Fibroblast of the conjunctiva (primary cell): ENCODE data around the gene C1S.

Experiments
- DNase-seq: peaks from one replicate; pipeline ENCODE4 v3.0.0-alpha.2; 2010; ENCODE audit warnings: low read depth

The C1S gene

GRCh38 chr12:7075939-7076338 lies 15.4 kb downstream of the C1S start:
- peak; percentile 46 for DNase-seq

DNA sequence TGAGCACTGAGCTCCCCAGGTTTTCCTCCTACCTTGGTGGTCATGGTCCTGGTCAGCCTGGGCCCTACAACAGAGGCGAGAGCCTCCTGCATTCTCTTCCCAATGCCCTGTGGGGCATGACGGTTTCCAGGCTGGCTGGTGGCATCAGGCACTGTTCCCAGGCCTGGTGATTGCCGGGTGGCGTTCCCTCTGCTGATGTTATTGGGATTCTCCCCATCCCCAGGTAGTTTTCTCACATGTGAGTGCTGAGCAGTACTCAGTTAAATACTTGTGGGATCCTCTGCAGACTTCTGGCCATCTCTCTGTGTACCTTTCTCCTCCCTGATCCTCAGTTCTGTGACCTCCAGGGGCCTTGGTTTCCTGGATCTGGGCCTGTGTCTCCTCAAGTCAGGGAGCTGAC lies 16.0 kb downstream of the C1S start:
- DNase-seq: no peak

GRCh38 chr12:7078163-7078562 lies 17.6 kb downstream of the C1S start:
- DNase-seq: no peak

GRCh38 chr12:7079826-7080125 lies 19.3 kb downstream of the C1S start:
- DNase-seq: peak; percentile 31

GRCh38 chr12:7081037-7081436 lies 20.5 kb downstream of the C1S start:
- no peak for DNase-seq

GRCh38 chr12:7083125-7083524 lies 22.6 kb downstream of the C1S start:
- no peak for DNase-seq

DNA sequence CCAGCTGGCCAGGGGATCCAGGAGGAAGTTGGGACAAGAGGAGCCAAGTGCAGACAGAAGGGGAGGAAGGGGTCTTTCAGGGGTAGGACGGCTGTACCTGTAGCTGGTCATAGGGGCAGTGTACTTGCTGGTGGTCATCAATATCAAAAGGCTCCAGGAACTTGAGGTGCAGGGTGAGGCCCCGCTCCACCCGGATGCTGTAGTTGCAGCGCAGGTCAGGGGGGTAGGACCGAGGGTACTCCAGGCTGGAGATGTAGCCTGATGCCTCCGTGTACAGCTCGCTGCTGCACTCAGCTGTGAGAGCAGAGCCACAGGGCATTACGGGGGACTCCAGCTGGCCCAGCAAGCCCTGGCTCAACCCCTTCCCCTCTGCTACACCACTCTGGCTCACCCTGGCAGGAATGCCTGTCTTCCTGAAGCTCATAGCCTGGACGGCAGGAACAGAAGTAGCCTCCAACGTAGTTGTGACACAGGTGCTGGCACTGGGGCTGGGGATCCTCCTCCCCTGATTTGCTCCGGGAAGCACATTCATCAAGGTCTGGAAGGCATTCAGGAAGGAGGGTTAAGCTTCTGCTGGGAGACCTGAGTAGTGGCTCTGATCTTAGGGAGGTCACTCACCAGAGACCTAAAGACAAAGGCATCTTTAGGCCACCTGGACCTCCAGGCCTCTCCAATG lies 28.8 kb downstream of the C1S start:
- DNase-seq: no peak

- DNase-seq: no peak
These were observed 29.9 kb downstream of the C1S start for GRCh38 chr12:7090222-7090998.

DNA sequence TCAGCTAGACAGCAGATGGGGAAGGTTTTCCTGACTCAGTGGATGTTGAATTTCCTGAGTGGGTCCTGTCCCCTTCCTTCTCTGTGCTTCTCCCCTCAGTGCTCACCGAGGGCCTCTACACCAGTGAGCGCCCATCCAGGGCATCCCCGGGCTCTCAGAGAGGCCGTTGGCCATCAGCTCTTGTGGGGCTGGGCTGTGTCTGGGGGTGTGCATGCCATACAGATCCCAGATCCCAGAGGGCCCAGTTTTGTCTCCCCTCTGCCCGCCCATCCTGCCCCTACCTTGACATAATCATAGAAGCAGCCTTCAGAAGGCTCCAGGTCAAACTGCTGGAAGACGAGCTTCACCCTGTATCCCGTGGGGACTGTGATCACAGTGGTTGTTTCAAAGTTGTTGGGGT lies 30.7 kb downstream of the C1S start:
- DNase-seq: no peak

DNA sequence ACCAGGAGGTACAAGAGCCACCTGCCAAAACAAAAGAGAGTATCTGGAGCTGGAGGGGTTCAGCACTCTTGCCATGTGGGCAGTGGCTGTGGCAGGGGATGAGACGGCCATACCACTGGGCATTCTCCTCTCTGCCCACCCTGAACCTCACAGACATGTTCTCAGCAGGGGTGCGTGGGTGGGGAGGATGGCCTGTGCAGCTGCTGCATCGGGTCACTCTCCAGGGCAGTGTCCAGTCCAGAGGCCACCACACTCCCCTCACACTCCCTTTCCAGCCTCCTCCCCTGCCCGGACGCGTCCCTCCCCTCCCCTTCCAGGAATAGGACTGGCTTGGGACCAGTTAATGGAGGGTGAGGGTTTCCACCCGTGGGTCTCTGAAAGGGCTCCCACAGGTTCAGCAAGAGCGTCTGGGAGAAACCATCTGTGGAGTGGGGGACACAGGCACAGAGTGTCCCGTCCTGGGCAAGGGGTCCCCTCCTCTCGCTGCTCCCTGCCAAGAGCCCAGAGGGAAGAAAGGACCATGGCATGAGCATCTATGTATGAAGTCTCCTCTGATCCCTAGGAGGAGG lies 31.2 kb downstream of the C1S start:
- no peak for DNase-seq

DNA sequence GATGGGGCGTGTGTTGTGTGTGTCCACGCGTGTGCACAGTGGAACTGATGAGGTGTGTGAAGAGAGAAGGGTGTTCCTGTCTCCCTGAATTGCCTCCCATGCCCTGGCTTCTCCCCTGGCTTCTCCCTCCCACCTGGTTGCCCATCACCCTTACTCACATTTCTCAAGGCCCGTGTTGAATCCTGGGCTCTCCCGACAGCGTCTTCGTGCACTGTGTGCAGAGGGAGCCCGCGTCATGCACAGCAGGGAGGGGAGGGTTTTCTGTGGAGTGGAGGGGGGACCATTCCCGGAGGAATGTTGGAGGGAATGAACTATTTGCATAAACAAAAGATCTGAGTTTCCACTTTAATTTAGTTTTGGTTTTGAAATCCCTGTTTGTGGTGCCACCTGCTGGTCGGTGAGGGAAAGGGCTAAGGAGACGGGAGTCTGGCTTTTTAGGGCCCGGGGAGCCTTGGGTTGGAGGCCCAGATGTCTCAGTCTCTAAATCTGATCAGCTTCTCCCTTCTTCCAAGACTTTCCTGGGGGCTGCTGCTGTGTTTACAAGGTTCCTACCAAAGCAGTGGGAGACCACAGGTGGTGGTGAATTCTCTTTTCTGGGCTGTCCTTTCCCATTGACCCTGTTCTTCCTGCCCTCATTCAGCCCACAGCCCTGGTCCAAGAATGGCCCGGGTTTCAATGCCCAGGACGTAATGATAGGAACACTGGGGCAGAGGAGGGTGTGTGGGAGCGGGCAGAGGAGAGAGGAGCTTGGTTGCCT lies 31.9 kb downstream of the C1S start, which contains the start of gene C1R:
C1R (minus strand) TSS at position 217 of the 757 bp plus-strand sequence; CDS start at position 160, 57 bp downstream.
- DNase-seq: peak; percentile 72

DNA sequence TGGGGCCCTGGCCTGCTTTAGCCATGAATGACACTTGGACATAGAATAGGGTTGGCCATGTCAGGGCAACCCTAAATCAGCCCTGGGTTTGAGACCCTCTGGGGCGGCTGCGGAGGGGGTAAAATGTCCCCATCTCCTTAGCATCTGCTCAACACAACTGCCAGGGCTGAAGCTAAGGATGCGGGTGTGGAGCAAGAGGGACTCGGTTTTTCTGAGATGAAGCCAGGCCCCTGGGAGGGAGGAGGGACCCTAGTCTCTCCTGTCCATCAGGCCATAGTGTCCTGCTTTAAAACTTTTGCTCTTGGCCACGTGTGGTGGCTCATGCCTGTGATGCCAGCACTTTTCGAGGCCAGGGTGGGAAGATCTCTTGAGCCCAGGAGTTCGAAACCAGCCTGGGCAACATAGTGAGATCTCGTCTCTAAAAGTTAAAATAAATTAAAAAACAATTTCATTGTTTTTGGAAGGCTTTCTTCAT lies 32.5 kb downstream of the C1S start:
- DNase-seq: no peak

GRCh38 chr12:7093486-7093885 lies 33.0 kb downstream of the C1S start:
- no peak for DNase-seq

DNA sequence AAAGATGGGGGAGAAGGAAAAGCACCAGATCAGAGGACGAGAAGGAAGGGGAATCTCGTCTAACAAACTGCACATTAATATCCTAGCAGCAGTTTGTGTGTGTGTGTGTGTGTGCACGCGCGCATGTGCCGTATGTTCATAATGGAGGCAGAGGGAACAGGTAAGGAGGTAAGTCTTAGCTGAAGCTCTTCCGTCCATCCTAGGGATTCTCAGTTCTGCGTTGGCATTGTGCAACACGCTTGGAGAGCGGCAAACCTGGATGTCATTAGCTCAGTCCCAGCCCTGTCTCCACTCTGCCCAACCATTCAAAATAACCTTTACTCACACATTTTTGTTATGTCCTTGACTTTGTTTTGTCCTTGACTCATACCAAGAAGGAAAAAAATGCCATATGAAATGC lies 33.4 kb downstream of the C1S start:
- peak; percentile 57 for DNase-seq

- no peak for DNase-seq
These were observed 35.8 kb downstream of the C1S start for GRCh38 chr12:7096006-7096932.

DNA sequence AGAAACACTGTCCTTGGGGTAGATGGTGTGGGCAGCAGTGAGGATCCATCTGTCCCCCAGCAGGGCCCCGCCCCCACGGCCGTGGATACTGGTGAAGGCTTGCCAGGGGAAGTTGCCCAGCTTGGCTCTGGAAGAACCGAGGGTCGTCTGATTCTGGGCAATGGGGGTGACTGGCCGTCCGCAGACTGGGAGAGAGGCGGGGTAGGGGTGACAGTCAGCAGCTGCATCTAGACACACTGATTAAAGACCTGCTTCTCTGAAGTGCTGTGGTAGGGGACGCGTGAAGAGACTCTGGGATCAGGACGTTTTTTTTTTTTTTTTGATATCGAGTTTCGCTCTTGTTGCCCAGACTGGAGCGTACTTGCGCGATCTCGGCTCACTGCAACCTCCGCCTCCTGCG lies 36.5 kb downstream of the C1S start:
- no peak for DNase-seq

DNA sequence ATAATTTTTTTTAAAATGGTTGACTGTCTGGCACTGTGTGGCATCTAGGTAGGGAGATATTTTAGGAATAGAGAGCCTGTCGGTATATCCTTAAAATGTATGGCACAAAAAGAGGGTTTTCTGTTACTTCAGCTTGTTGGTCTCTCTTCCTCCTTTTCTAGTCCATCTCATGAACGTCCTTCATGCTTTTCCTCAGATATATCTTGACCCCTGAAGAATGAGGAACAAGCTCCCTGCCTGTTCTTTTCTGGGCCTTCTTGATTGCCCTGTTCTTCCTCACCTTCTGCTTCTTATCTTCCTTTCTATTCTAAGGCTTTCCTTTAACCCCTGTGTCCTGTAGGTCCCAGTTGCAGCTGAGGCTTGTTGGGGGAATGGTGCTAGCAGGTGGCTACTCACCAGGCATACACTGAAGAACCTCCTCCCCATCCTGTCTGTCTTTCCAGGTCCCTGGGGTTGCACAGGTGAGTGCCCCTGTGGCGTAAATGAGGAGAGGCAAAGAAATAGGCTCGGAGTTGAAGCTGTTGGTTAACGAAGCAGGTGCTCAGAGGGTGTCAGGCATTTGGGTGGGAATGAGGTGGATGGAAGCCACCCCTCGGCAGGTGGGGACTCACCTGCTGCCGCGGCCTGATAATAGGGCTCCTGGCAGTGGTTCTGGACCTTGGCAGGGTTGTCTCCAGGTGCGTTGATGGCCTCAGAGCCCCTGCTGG lies 38.9 kb downstream of the C1S start:
- no peak for DNase-seq

GRCh38 chr12:7100239-7100638 lies 39.7 kb downstream of the C1S start:
- no peak for DNase-seq

DNA sequence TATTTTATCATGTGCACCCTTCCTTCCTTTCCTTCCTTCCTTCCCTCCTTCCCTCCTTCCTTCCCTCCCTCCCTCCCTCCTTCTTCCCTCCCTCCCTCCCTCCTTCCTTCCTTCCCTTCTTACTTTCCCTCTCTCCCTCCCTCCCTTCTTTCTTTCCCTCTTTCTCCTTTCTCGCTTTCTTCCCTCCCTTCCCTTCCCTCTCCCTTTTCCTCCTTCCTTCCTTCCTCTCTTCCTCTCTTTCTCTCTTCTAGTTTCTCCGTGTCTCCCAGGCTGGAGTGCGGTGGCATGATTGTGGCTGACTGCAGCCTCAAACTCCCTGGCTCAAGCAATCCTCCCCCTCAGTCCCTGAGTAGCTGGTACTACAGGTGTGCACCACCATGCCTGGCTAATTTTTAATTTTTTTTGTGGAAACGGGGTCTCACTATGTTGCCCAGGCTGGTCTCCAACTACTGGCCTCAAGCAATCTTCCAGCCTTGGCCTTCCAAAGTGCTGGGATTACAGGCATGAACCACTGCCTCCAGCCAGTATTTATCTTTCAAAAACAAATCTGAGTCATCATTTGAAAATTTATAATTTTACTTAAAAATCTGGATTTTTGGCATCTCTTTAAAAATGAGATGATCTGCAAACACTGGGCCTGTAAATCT lies 40.7 kb downstream of the C1S start:
- DNase-seq: no peak

- DNase-seq: no peak
These were observed 41.2 kb downstream of the C1S start for GRCh38 chr12:7101694-7102131.
